CD4-positive, alpha-beta T cell (primary cell): ENCODE measurements around the gene RAB40C. TPM values are rescaled to one million over a fixed set of nuclear protein-coding genes. Genes with fewer than 3 reads are reported as not detected.

Experiments
- ATAC-seq: fragments of 200-7000 bp; cut with Tn5 transposase; one replicate; pipeline ENCODE4 v1.10.0; 2022; ENCODE audit warnings: mild to moderate bottlenecking; ENCODE audit not compliant: poor library complexity
- CTCF ChIA-PET: fragments of 350-600 bp; sonication (Branson Sonifier 250); formaldehyde crosslinking; loops from one replicate; lab custom pipeline; 2021; ENCODE audit warnings: antibody characterized with exemption, inconsistent platforms; lab: Charles Lee
- POLR2A ChIA-PET: fragments of 350-600 bp; sonication (Branson Sonifier 250); formaldehyde crosslinking; loops from one replicate; lab custom pipeline; 2021; ENCODE audit warnings: antibody characterized with exemption, inconsistent platforms; lab: Charles Lee
- DNase-seq, 14 experiments: peaks; one replicate each; pipeline ENCODE4 v3.0.0-alpha.2; 2013 to 2020; ENCODE audit warnings: mixed read lengths in 2 of 14
- H3K27ac ChIP-seq, 2 donors: one replicate each; pipeline versions ENCODE4 v1.5.1 to v1.7.0; 2013; ENCODE audit warnings: low read length in 2 of 2, low read depth in 1 of 2, mild to moderate bottlenecking in 1 of 2
- H3K27me3 ChIP-seq, 2 experiments: 1 replicate in 1 of 2; 2 replicates in 1 of 2; pipeline versions ENCODE4 v1.6.1 to v1.7.0; 2013; ENCODE audit warnings: low read length in 2 of 2, control low read depth in 1 of 2, mild to moderate bottlenecking in 1 of 2, moderate library complexity in 1 of 2; ENCODE audit not compliant: insufficient read depth in 2 of 2, control insufficient read depth in 1 of 2
- H3K36me3 ChIP-seq: one replicate; pipeline ENCODE4 v1.6.1; 2013; ENCODE audit warnings: low read length, control low read depth; ENCODE audit not compliant: insufficient read depth
- H3K4me1 ChIP-seq: one replicate; pipeline ENCODE4 v1.6.1; 2013; ENCODE audit warnings: low read length, control low read depth; ENCODE audit not compliant: insufficient read depth
- H3K4me3 ChIP-seq: one replicate; pipeline ENCODE4 v1.5.1; 2013; ENCODE audit warnings: mild to moderate bottlenecking, low read length, moderate library complexity
- H3K9me3 ChIP-seq, 2 experiments: 1 replicate in 1 of 2; 2 replicates in 1 of 2; pipeline versions ENCODE4 v1.6.1 to v1.7.0; 2013; ENCODE audit warnings: low read length in 2 of 2, mild to moderate bottlenecking in 2 of 2, control low read depth in 1 of 2, moderate library complexity in 1 of 2; ENCODE audit not compliant: control insufficient read depth in 1 of 2, insufficient read depth in 1 of 2
- H3K27ac Mint-ChIP-seq: one replicate; pipeline ENCODE4 v1.8.0; 2020; ENCODE audit warnings: mixed read lengths
- H3K27me3 Mint-ChIP-seq: one replicate; pipeline ENCODE4 v1.8.0; 2021; ENCODE audit warnings: mixed read lengths
- H3K36me3 Mint-ChIP-seq: one replicate; pipeline ENCODE4 v1.8.0; 2021; ENCODE audit warnings: low read depth, mixed read lengths
- H3K4me1 Mint-ChIP-seq: one replicate; pipeline ENCODE4 v1.8.0; 2021; ENCODE audit warnings: low read depth, mixed read lengths
- H3K4me3 Mint-ChIP-seq: one replicate; pipeline ENCODE4 v1.8.0; 2020; ENCODE audit warnings: mild to moderate bottlenecking, mixed read lengths
- H3K9me3 Mint-ChIP-seq: one replicate; pipeline ENCODE4 v1.8.0; 2020; ENCODE audit warnings: mixed read lengths
- CTCF ChIP-seq: fragments of 200-600 bp; IDR thresholded peaks from one replicate; pipeline ENCODE4 v1.8.0; 2022; ENCODE audit warnings: antibody characterized with exemption, mild to moderate bottlenecking
- intact Hi-C, 2 experiments: fragments of 100-400 bp; cut with DNase I in 1 of 2; cut with micrococcal nuclease in 1 of 2; formaldehyde crosslinking; loops; one replicate each; pipeline versions ENCODE4 v1.15.1 to v1.9.0; 2023 to 2025; cut with DNase I, micrococcal nuclease
- total RNA-seq, 174 experiments: library from RNA in 2 of 174; stranded (reverse) in 2 of 174; gene quantifications; one replicate each; pipeline ENCODE4 v1.2.3 and lab custom pipeline; 2021 to 2026

RAB40C gene
- total RNA-seq, 2 experiments from 2014 or later, result 8.9 to 9.5 TPM

- ATAC-seq, result no peak
- no peak overlapping the region for H3K27ac Mint-ChIP-seq
- Histone ChIP-seq H3K27ac (no peak overlapping the region), H3K4me3 (no peak overlapping the region), H3K36me3 (peaks cover 20% of the 10 kb centered on the region), H3K4me1 (peaks cover 17% of the 10 kb centered on the region), H3K27me3 (no peaks in the 10 kb centered on the region), H3K9me3 (no peaks in the 10 kb centered on the region)
- ChIA-PET POLR2A (no interaction called here), CTCF (no interaction called here)
- H3K9me3 Mint-ChIP-seq, result no peaks in the 10 kb centered on the region
- no peaks in the 10 kb centered on the region for H3K27me3 Mint-ChIP-seq
- DNase-seq, result no peak
- no peak overlapping the region for H3K4me3 Mint-ChIP-seq
- no peak for TF ChIP-seq CTCF
- no peaks in the 10 kb centered on the region for H3K4me1 Mint-ChIP-seq
- no peaks in the 10 kb centered on the region for H3K36me3 Mint-ChIP-seq
- intact Hi-C loops, result no loop called here
Measured at GRCh38 chr16:549544-550263, 40.2 kb upstream of the RAB40C start.

GRCh38 chr16:551210-551609 lies 38.7 kb upstream of the RAB40C start:
- peaks cover 20% of the 10 kb centered on the region for H3K36me3 ChIP-seq

GRCh38 chr16:552171-552570 lies 37.7 kb upstream of the RAB40C start:
- CTCF ChIA-PET, result no interaction called here

More at GRCh38 chr16:551210-551609, 38.7 kb upstream of the RAB40C start:
- H3K4me3 ChIP-seq, result no peak overlapping the region
- CTCF ChIA-PET, result no interaction called here
- H3K36me3 Mint-ChIP-seq, result no peaks in the 10 kb centered on the region
- peaks cover 16% of the 10 kb centered on the region for H3K4me1 ChIP-seq
- no peaks in the 10 kb centered on the region for H3K27me3 ChIP-seq
- no peak for TF ChIP-seq CTCF
- DNase-seq (no peak), ATAC-seq (no peak)
- H3K27me3 Mint-ChIP-seq, result no peaks in the 10 kb centered on the region
- no peak overlapping the region for H3K4me3 Mint-ChIP-seq
- POLR2A ChIA-PET, result no interaction called here
- H3K4me1 Mint-ChIP-seq, result no peaks in the 10 kb centered on the region
- no peak overlapping the region for H3K27ac Mint-ChIP-seq
- no peak overlapping the region for H3K27ac ChIP-seq
- intact Hi-C loops, result no loop called here
- H3K9me3 Mint-ChIP-seq, result no peaks in the 10 kb centered on the region
- H3K9me3 ChIP-seq, result no peaks in the 10 kb centered on the region

More at GRCh38 chr16:552171-552570, 37.7 kb upstream of the RAB40C start:
- no peak for TF ChIP-seq CTCF
- intact Hi-C loops, result no loop called here
- Mint-ChIP-seq H3K4me3 (no peak overlapping the region), H3K4me1 (no peaks in the 10 kb centered on the region), H3K27ac (no peak overlapping the region), H3K36me3 (no peaks in the 10 kb centered on the region), H3K9me3 (no peaks in the 10 kb centered on the region), H3K27me3 (no peaks in the 10 kb centered on the region)
- H3K4me1 ChIP-seq, result peaks cover 9% of the 10 kb centered on the region
- no peak overlapping the region for H3K27ac ChIP-seq
- H3K36me3 ChIP-seq, result peaks cover 20% of the 10 kb centered on the region
- no peaks in the 10 kb centered on the region for H3K9me3 ChIP-seq
- H3K4me3 ChIP-seq, result no peak overlapping the region
- POLR2A ChIA-PET, result no interaction called here
- H3K27me3 ChIP-seq, result no peaks in the 10 kb centered on the region
- DNase-seq (no peak), ATAC-seq (no peak)
